Measurements from ENCODE around the gene UST. TPM values are rescaled to one million over a fixed set of nuclear protein-coding genes. Genes with fewer than 3 reads are reported as not detected.

The UST gene
- total and polyA plus RNA-seq, 2 experiments from 2014 or later: 8.0 to 11.7 TPM

- no peaks in the 10 kb centered on the region for H3K27me3 ChIP-seq
- DNase-seq (ENCODE audit: low spot score): no peak
- no peaks in the 10 kb centered on the region for H4K20me1 ChIP-seq (ENCODE audit: insufficient read depth, poor library complexity, severe bottlenecking)
- no peak for TF ChIP-seq EZH2phosphoT487 (IDR thresholded peaks at IDR 0.05; ENCODE audit: low read depth, severe bottlenecking, unreplicated experiment)
- no peak for TF ChIP-seq CTCF (IDR thresholded peaks at IDR 0.05; ENCODE audit: poor library complexity)
- no peak for TF ChIP-seq EZH2 (IDR thresholded peaks at IDR 0.05; ENCODE audit: borderline replicate concordance)
- no peak overlapping the region for H2AFZ ChIP-seq
- H3K4me3 ChIP-seq: no peak overlapping the region
- no peak overlapping the region for H3K27ac ChIP-seq
- no peaks in the 10 kb centered on the region for H3K79me2 ChIP-seq
- no peak overlapping the region for H3K4me2 ChIP-seq
- H3K36me3 ChIP-seq (replicated peaks; ENCODE audit: insufficient read depth, low read depth): no peaks in the 10 kb centered on the region
- H3K4me1 ChIP-seq (ENCODE audit: insufficient read depth): no peaks in the 10 kb centered on the region
- no peaks in the 10 kb centered on the region for H3K9me2 ChIP-seq (replicated peaks; ENCODE audit: insufficient read depth)
- no peaks in the 10 kb centered on the region for H3K9me3 ChIP-seq (ENCODE audit: low read depth)
- WGBS (ENCODE audit: low lambda C conversion rate, missing lambda C conversion rate): 70% methylated on average over 1 of the region's 1 CpG
Measured at GRCh38 chr6:149050160-149050559, 303.3 kb downstream of the UST start.

GRCh38 chr6:149052350-149053106, 305.7 kb downstream of the UST start:
- Histone ChIP-seq H3K79me2 (no peaks in the 10 kb centered on the region), H3K9me2 (replicated peaks; ENCODE audit: insufficient read depth) (no peaks in the 10 kb centered on the region), H3K4me2 (no peak overlapping the region), H3K4me3 (no peak overlapping the region), H3K27me3 (no peaks in the 10 kb centered on the region), H3K9me3 (ENCODE audit: low read depth) (no peaks in the 10 kb centered on the region), H2AFZ (no peak overlapping the region), H3K27ac (no peak overlapping the region), H4K20me1 (ENCODE audit: insufficient read depth, poor library complexity, severe bottlenecking) (no peaks in the 10 kb centered on the region), H3K4me1 (ENCODE audit: insufficient read depth) (no peaks in the 10 kb centered on the region), H3K36me3 (replicated peaks; ENCODE audit: insufficient read depth, low read depth) (no peaks in the 10 kb centered on the region)
- TF ChIP-seq EZH2 (IDR thresholded peaks at IDR 0.05; ENCODE audit: borderline replicate concordance) (no peak), CTCF (IDR thresholded peaks at IDR 0.05; ENCODE audit: poor library complexity) (no peak), EZH2phosphoT487 (IDR thresholded peaks at IDR 0.05; ENCODE audit: low read depth, severe bottlenecking, unreplicated experiment) (no peak)
- DNase-seq (ENCODE audit: low spot score): no peak
- 85% methylated on average over 6 of the region's 6 CpGs for WGBS (ENCODE audit: low lambda C conversion rate, missing lambda C conversion rate)

GRCh38 chr6:149053848-149054558, 307.2 kb downstream of the UST start:
- Histone ChIP-seq H3K4me1 (ENCODE audit: insufficient read depth) (peaks cover 6% of the 10 kb centered on the region), H3K4me3 (no peak overlapping the region), H3K4me2 (no peak overlapping the region), H3K9me3 (ENCODE audit: low read depth) (no peaks in the 10 kb centered on the region), H3K27ac (no peak overlapping the region), H3K27me3 (no peaks in the 10 kb centered on the region), H3K36me3 (replicated peaks; ENCODE audit: insufficient read depth, low read depth) (no peaks in the 10 kb centered on the region), H4K20me1 (ENCODE audit: insufficient read depth, poor library complexity, severe bottlenecking) (no peaks in the 10 kb centered on the region), H3K9me2 (replicated peaks; ENCODE audit: insufficient read depth) (no peaks in the 10 kb centered on the region), H3K79me2 (no peaks in the 10 kb centered on the region), H2AFZ (no peak overlapping the region)
- TF ChIP-seq EZH2 (IDR thresholded peaks at IDR 0.05; ENCODE audit: borderline replicate concordance) (no peak), CTCF (IDR thresholded peaks at IDR 0.05; ENCODE audit: poor library complexity) (no peak), EZH2phosphoT487 (IDR thresholded peaks at IDR 0.05; ENCODE audit: low read depth, severe bottlenecking, unreplicated experiment) (no peak)
- WGBS (ENCODE audit: low lambda C conversion rate, missing lambda C conversion rate): 94% methylated on average over 4 of the region's 4 CpGs
- no peak for DNase-seq (ENCODE audit: low spot score)
